Middle frontal gyrus (tissue), 1 donor: ENCODE results near the gene RAD23B.
"Not testable (repeated sequence)": the region's sequence is repeated elsewhere in the genome, so short reads cannot be mapped to it uniquely, and the experiment has no call there.

Source experiments
- DNase-seq: peaks from one replicate; pipeline ENCODE4 v3.0.0-alpha.2; 2015; ENCODE audit warnings: low spot score; ENCODE audit errors: extremely low spot score

RAD23B gene

DNA sequence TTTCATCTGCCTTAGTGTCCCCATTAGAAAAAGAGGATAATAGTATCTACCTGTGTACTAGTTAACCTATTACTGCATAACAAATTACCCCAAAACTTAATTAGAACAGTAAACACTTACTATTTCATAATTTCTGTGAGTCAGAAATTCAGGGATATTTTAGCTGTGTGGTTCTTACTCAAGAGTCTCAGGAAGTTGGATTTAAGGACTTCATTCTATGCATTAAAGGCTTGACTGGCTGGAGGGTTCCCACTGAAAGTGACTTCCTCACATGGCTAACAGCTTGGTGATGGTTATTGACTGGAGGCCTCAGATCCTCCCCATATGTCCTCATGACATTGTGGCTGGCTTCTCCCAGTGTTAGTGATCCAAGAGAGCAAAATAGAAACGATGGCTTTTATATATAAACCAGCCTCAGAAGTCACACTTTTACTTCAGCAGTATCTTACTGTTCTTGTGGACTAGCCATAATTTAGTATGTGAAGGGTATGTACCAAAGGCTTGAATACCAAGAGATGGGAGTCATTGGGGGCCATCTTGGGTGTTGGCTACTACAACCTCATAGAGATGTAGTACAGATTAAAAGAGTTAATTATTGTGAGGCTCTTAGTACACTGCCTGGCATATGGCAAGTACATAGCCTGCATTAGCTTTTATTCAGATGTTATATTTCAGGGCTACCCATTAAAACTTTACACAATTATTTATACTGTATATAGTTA lies 9.9 kb downstream of the RAD23B start:
- DNase-seq, result no peak

DNA sequence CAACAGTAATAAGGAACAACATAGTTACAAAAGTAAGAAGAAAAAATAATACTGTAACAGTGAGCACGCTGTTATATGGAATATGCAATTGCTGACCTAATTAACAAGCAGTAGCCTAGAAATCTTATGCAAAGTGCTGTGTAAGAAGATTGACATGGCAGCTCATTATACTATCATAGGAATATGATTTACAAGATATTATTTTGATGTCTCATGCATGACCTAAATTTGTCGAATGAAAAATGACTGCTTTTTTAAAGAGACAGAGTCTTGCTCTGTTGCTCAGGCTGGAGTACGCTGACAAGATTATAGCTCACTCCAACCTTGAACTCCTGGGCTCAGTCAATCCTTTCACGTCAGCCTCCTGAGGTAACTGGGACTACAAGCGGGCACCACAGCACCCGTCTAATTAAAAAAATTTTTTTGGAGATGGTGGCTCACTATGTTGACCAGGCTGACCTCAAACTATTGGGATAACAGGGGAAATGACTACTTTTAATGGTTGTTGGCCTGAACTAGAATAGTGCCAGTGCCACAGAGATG lies 10.5 kb downstream of the RAD23B start:
- no peak for DNase-seq

DNA sequence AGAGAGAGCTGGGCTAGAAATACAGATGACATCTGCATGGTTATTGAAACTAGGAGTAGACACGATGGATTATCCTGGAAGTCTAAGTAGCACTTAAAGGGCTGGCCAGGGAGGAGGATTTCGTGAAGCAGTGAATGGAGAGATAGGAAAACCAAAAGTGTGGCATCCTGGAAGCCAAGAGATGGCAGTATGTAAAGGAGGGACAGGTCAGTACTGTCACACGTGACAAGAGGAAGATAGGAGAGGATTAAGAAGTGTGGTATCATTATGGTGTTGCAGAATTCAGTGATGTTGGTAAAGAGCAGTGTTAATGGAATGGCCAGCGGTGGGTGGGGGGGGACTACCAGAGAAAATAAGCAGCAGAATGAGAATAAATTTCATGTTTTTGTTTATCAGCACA lies 11.7 kb downstream of the RAD23B start:
- no peak for DNase-seq

DNA sequence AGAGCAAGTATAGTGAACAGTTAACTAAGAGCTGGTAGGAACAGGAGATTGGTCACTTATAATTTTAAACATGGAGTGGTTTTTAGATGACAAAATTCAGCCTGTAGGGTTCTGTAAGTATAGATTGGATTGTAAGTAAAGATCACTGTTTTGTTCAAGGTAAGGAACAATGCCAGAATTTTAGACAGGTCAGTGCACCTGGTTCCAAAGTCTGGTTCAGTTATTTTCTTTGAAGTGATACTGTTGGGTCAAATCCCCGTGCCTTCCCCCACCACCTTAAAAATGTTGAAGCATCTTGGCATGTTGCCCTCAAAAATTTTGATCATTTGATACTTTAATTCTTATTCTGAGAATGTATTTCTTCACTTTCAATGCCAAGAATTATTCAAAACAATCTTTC lies 12.9 kb downstream of the RAD23B start:
- no peak for DNase-seq

DNA sequence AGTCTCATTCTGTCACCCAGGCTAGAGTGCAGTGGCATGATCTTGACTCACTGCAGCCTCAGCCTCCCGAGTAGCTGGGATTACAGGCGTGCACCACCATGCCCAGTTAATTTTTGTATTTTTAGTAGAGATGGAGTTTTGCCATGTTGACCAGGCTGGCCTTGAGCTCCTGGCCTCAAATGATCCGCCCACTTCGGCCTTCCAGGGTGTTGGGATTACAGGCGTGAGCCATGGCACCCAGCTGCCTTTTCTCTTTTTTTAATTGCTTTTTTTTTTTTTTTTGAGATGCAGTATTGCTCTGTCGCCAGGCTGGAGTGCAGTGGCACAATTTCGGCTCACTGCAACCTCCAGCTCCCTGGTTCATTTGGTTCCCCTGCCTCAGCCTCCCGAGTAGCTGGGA lies 13.5 kb downstream of the RAD23B start:
- not testable (repeated sequence) for DNase-seq

DNA sequence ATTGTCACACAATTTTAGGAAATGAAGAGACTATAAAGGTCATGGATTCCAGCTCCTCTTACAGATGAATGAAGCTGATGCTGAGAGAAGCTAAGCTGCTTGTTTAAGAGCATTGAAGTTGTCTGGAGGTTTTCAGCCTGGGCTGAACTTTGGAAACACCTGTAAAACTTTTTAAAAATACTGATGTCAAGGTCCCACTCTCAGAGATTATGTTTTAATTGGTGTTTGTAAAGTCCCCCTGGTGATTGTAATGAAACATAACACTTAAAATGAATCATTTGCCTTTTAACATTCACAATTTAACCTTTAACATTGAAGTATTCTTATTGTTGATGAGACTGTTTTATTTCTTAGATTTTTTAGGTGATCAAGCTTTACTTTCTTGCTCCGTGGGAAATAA lies 16.4 kb downstream of the RAD23B start:
- no peak for DNase-seq

DNA sequence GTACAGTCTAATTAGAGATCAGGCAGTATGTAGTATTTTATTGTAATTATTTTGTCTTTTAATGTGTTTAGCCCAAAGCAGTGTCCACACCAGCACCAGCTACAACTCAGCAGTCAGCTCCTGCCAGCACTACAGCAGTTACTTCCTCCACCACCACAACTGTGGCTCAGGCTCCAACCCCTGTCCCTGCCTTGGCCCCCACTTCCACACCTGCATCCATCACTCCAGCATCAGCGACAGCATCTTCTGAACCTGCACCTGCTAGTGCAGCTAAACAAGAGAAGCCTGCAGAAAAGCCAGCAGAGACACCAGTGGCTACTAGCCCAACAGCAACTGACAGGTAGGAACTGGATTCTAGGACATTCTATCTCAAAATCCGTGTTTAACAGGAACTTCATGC lies 23.2 kb downstream of the RAD23B start:
- DNase-seq, result no peak

DNA sequence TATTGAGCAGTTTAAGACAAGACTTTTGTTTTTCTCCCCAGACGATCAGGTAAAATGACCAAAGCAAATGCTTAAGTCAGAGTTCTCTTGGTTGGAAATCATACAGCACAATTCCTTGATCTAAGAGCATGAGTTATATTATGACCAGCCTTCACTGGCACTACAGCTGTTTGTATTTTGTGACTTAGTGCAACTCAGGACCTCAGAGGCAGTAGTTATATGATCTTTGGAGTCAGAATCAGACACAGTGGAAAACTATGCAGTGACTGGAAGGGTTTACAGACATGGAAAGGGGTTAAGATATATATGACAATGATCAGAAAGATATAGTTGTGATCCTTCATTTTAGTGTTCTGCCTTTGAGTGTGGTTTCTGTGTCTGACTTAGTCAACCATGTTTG lies 24.3 kb downstream of the RAD23B start:
- DNase-seq, result no peak

DNA sequence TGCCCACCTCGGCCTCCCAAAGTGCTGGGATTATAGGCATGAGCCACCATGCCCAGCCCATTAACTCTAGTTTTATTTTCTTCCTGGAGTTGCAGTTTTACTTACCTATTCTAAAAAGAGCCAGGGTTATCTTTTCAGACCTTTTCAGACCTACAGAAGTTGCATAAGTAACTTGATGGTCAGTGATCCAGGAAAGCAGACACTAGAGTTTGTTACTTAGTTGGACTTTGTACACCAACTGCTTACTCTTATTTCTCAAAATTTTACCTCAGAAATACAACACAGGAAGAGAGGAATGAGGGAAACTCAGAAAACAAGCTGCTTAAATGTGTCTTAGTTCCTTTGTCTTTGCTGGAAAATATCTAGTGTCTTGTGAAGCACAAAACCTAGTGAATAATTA lies 25.4 kb downstream of the RAD23B start:
- no peak for DNase-seq

DNA sequence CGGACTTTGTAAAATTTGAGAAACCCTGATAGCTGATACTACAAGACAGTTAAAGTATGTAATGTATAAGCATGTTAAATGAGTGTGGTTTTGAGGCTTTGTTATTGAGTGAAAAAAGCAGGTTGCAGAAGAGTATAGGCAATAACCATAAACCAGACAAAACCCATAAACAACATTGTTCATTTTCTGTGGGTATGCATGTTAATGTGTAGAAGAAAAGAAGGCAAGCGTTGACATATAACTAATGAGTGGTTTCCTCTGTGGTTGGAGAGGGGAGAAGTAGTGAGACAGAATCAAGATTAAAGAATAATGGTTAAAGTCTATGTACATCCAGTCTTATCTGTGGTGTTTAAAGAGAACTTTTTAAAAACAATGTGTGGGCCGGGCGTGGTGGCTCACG lies 26.2 kb downstream of the RAD23B start:
- no peak for DNase-seq

DNA sequence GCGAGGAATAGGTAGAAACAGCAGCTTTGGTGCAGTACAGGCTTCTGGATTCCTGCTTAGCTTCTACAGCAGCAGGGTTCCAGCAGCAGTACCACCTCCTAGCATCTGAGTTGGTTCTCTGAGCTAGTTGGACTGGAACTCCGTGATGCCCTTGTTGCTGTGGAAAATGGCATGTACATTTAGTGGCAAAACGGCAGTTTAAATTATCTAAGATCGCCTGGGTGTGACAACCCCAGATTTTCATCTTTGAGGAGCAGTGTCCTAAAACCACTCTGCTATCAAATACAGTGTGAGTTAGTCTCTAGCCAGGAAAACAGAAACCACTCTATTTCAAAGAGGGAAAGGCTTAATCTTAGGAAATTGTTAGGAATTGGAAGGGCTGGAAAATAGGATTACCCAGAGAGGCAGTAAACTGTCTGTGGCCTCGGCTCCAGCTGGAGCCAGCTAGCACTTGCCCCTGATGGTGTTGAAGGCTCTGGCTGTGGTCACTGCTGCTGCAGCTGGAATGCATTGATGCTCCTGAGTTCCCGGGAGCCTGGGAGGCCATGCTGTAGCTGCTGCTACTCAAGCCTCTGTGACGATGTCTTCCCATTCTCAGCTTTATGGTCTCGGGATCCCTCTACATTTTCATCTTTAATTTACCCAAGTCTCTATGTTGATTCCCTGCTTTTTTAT lies 29.4 kb downstream of the RAD23B start:
- DNase-seq, result no peak

DNA sequence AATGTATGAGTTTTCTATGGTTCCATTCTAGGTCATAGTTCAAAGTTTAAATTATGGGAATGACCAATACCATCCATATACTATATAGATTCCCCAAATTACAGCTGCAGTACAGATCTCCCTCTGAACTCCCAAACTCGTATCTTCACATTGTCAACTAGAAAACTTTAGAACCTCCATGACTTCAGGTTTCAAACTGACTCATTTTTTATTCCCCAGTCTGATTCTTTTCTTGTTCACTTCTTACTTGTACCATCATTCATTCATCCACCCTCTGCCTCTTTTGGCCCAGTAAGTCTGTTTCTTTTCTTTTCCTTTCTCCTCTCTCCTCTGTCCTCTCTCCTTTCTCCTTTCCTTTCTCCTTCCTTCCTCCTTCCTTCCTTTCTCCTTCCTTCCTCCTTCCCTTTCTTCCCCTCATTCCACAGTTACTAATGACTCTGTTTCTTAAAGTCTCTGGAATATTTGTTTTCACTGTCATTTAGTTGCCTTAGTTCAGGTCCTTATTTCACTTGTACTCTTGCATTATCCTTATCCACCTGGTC lies 30.5 kb downstream of the RAD23B start:
- DNase-seq, result no peak

DNA sequence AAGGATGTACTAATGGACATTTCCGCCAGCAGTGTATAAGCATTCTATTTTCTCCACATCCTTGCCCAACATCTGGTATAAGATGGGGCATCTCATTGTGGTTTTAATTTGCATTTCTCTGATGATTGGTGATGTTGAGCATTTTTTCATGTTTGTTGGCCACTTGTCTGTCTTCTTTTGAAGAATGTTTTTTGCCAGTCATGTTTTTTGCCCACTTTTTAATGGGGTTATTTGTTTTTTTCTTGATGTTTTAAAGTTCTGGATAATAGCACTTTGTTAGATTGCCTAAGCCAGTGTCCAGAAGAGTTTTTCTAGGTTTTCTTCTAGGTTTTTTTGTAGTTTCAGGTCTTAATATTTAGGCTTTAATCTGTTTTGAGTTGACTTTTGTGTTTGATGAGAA lies 31.7 kb downstream of the RAD23B start:
- no peak for DNase-seq

DNA sequence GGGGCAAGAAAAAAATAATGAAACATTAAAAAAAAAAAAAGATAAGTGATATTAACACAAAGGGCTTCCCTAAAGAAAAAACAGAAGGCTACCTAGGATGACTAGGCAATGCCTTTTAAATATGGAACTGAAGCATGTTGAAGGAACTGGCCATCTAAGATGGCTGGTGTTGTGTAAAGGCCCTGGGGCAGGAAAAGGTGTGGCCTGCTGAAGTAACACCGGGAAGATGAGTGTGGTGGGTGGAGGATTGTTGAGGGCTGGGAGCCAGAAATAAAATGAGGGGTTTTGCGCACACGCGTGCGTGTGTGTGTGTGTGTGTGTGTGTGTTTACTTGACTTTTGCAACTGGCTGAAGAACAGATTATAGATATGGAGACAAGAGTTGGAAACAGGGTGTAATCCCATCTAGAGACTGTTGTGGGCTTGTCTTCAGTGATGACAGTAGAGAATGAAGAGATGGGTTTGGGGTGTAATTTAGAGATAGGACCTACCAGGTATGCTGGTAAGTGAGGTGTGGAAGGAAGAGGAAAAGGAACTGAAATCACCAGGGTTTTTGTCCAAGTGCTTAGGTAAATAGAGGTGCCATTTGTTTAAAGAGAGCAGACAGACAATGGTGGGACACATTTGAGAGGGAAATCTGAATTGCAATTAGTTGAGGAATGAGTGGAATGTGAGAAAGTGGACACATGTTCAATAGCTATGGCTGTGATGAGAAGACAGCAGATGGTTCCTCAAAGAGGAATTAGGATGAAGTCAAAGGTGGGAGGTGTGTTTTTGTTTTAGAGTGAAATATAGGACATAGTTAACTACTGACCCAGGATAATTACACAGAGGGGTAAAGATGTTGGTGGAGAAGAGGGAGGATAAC lies 33.9 kb downstream of the RAD23B start:
- DNase-seq, result no peak

DNA sequence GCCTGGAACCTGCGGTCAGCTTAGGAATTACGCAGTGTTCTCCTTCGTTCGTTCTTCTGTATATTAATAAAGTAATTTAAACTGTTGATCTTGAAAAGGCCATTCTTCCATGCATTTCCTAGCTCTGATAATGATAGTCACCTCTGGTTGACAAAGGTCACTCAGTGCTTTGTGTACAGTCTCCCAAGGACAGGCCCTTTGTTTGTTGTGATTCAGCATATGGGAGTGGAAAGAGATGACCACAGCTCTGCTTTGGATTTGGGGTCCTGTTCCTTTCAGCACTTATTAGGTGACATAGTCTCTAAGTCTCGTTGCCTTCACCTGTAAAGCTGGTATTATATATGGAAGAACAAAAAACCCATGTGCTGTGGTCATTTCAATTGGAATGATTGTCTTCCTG lies 39.6 kb downstream of the RAD23B start:
- DNase-seq, result no peak

DNA sequence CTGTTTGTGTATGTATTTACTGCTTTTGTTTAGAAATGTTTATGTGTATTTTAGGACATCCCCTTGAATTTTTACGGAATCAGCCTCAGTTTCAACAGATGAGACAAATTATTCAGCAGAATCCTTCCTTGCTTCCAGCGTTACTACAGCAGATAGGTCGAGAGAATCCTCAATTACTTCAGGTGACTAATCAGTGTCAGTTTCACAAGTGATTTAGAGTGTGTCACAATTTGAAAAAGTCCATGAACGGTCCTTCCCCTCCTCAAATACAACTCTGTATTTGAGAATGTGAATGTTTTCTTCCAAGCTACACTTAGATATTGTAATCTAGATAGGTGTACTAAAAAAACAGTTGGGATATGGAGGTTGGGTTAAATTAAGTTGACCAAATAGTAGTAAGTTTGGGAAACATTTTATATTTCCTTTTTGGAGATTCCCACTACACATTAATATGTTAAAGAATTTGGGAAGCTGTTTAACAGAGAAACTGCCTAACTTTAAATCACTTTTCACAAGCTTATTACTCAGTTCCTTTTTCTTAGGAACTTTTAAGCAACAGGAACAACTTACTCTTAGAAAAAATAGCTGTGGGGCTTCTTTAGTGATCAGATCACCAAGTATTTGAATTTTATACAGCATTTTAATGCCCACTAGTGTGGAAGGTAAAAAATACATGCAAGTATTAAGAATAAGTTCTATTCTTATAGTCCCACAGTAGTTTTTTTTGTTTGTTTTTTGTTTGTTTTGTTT lies 40.9 kb downstream of the RAD23B start:
- no peak for DNase-seq

DNA sequence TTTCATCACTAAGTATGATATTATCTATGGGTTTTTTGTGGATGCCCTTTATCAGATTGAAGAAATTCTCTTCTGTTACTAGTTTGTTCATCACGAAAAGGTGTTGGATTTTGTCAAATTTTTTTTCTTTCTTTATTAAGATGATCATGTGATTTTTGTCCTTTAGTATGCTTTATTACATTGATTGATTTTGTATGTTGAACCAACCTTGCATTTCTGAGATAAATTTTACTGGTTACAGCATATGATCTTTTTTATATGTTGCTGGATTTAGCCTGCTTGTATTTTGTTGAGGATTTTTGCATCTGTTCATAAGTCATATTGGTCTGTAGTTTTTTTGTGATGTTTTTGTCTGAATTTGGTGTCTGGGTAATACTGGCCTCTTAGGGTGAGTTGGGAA lies 42.8 kb downstream of the RAD23B start:
- DNase-seq, result no peak

DNA sequence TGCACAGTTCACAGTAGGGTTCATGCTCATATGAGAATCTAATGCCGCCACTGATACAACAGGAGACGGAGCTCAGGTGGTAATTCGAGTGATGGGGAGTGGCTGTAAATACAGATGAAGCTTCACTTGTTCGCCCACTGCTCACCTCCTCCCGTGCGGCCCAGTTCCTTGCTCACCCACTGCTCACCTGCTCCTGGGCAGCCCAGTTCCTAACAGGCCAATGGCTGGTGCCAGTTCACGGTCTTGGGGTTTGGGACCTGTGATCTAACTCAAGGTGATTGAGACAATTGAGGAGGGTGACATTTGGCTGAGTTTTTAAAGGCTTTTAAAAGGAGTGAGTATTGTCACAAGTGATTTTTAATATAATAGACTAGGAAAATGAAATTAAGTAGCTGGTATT lies 45.4 kb downstream of the RAD23B start:
- DNase-seq, result no peak

DNA sequence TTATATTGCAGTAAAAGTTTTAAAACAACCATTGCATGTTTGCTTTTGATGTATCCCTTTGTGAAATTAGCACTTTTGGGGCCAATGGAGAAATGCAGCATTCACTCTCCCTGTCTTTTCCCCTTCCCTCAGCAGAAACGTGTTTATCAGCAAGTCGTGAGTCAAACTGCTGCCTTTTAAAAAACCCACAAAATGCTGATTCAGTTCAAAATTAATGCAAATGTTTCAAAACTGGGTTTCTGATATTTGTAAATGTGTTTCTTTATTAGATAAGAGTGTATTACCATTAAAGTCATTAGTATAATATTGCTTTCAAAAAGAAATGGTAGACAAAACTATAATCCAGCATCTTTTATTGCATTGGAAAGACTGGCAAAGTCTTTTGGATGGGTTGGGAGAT lies 47.3 kb downstream of the RAD23B start:
- no peak for DNase-seq

DNA sequence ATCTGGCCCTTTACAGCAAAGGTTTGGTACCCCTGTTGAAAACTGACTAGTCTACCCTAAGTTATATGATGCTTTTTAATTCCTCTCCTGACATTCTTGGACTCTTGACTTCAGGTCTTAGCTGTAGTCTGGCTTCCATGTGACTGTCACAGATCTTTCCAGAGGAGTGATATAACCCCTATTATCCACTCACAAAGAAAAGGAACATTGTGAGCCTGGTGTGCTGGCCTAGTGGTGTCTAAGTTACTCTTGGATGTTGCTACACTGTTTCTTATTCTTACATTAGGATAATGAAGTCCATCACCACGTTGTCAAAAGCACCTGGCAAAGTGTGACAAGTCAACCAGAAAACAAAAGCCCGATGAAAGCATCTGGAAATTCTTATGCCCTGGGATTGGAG lies 49.8 kb downstream of the RAD23B start:
- DNase-seq, result no peak

DNA sequence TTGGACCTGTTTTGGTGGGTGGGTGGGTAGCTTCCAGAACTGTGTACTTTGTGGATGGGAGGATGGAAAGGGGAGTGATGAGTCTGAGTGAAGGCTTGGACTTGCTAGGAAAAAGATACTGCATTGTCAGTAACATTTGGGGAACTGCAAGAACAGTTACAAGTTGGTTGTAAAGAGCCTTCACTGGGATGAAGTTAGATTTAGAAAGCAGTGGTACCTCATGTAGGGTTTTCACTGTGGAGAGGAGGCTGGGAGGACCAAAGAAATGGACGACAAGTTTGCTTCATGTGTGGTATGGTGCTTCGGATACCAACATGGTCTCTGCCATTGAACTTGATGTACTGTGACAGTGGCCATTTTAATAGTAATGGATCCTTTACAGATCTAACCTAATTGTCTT lies 50.3 kb downstream of the RAD23B start:
- DNase-seq, result no peak
